Natural killer cell (primary cell): Measurements from ENCODE around the gene SFMBT1. TPM values are rescaled to one million over a fixed set of nuclear protein-coding genes. Genes with fewer than 3 reads are reported as not detected.

Experiments used
- ATAC-seq, 3 donors: fragments of 150-1000 bp in 2 of 3; fragments of 200-7000 bp in 1 of 3; cut with Tn5 transposase; 1 replicate in 1 of 3; 2 replicates in 2 of 3; pipeline ENCODE4 v1.10.0; 2021; ENCODE audit warnings: mild to moderate bottlenecking in 2 of 3, moderate library complexity in 2 of 3
- DNase-seq, 2 donors: peaks; one replicate each; pipeline versions ENCODE4 v3.0.0 to v3.0.0-alpha.2; 2013 to 2021; ENCODE audit warnings: mixed read lengths in 1 of 2
- H3K27ac ChIP-seq: one replicate; pipeline ENCODE4 v1.5.1; 2013; ENCODE audit warnings: mild to moderate bottlenecking, low read length
- H3K27me3 ChIP-seq: one replicate; pipeline ENCODE4 v1.6.1; 2013; ENCODE audit warnings: low read length; ENCODE audit not compliant: control insufficient read depth, insufficient read depth
- H3K36me3 ChIP-seq: one replicate; pipeline ENCODE4 v1.6.1; 2013; ENCODE audit warnings: low read length; ENCODE audit not compliant: control insufficient read depth, insufficient read depth
- H3K4me1 ChIP-seq: one replicate; pipeline ENCODE4 v1.6.1; 2013; ENCODE audit warnings: low read length; ENCODE audit not compliant: control insufficient read depth, insufficient read depth
- H3K4me3 ChIP-seq: one replicate; pipeline ENCODE4 v1.5.1; 2013; ENCODE audit warnings: low read length
- H3K9me3 ChIP-seq: one replicate; pipeline ENCODE4 v1.6.1; 2013; ENCODE audit warnings: low read length; ENCODE audit not compliant: control insufficient read depth, insufficient read depth
- H3K27ac Mint-ChIP-seq, 2 donors: one replicate each; pipeline ENCODE4 v1.8.0; 2022; ENCODE audit warnings: mild to moderate bottlenecking in 2 of 2, mixed read lengths in 2 of 2, moderate library complexity in 1 of 2
- H3K27me3 Mint-ChIP-seq, 2 donors: one replicate each; pipeline ENCODE4 v1.8.0; 2022; ENCODE audit warnings: low read depth in 2 of 2, mixed read lengths in 2 of 2
- H3K36me3 Mint-ChIP-seq: one replicate; pipeline ENCODE4 v1.8.0; 2022; ENCODE audit warnings: mixed read lengths
- H3K4me1 Mint-ChIP-seq, 2 donors: one replicate each; pipeline ENCODE4 v1.8.0; 2022; ENCODE audit warnings: mixed read lengths in 2 of 2
- H3K4me3 Mint-ChIP-seq: one replicate; pipeline ENCODE4 v1.8.0; 2022; ENCODE audit warnings: mild to moderate bottlenecking, moderate library complexity, mixed read lengths
- H3K9me3 Mint-ChIP-seq, 2 donors: one replicate each; pipeline ENCODE4 v1.8.0; 2022; ENCODE audit warnings: mixed read lengths in 2 of 2
- CTCF ChIP-seq: fragments of 200-600 bp; IDR thresholded peaks from one replicate; pipeline ENCODE4 v1.8.0; 2022; ENCODE audit warnings: antibody characterized with exemption
- WGBS: methylation state at CpG from one replicate; pipeline ENCODE4 v1.1.7; 2013; ENCODE audit warnings: missing lambda C conversion rate; ENCODE audit not compliant: insufficient coverage; 5-methylcytosine and 5-hydroxymethylcytosine counted together
- intact Hi-C: fragments of 100-400 bp; cut with micrococcal nuclease; formaldehyde crosslinking; loops from one replicate; pipeline ENCODE4 v1.14.2; 2022
- total RNA-seq, 4 donors: library from RNA; stranded (reverse); fragments of 120-200 nt in 1 of 4; gene quantifications; one replicate each; pipeline versions ENCODE4 v1.2.3 to v1.2.4, GENCODE V29; 2013 to 2022

SFMBT1 gene
- total RNA-seq, 3 donors from 2014 or later (not counting 1 experiment from before 2014, with no cell fraction given), result 20.2 to 22.3 (median 22.2) TPM

DNA sequence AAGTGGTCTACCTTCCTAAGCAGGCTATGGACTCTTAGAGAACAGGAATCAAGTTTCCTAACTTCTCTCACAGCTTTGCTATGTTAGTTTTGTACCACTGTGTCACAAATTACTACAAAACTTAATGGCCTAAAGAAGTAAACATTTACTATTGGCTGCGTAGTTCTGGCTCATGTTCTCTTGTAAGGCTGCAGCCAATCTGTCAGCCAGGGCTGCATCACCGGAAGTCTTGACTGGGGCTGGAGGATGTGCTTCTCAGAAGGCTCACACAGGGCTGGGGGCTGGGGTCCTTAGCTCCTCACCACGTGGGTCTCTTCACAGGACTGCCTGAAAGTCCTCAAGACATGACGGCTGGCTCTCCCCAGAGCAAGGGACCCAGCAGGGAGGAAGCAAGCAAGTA is 164.0 kb downstream of the SFMBT1 start:
- intact Hi-C loops, result no loop called here
- Histone ChIP-seq H3K36me3 (peaks cover 12% of the 10 kb centered on the region), H3K4me3 (no peak overlapping the region), H3K4me1 (no peaks in the 10 kb centered on the region), H3K27me3 (no peaks in the 10 kb centered on the region), H3K9me3 (no peaks in the 10 kb centered on the region), H3K27ac (no peak overlapping the region)
- Mint-ChIP-seq H3K27me3 (no peaks in the 10 kb centered on the region), H3K36me3 (peaks cover 13% of the 10 kb centered on the region), H3K27ac (peak overlapping the region in 1 of 2 donors; percentile 56), H3K9me3 (no peaks in the 10 kb centered on the region), H3K4me1 (peaks cover 4 to 10% of the 10 kb centered on the region in 2 donors), H3K4me3 (no peak overlapping the region)
- no peak for DNase-seq
- TF ChIP-seq CTCF, result no peak
- ATAC-seq, result no peak
- WGBS, result 86% methylated on average over 4 of the region's 4 CpGs

DNA sequence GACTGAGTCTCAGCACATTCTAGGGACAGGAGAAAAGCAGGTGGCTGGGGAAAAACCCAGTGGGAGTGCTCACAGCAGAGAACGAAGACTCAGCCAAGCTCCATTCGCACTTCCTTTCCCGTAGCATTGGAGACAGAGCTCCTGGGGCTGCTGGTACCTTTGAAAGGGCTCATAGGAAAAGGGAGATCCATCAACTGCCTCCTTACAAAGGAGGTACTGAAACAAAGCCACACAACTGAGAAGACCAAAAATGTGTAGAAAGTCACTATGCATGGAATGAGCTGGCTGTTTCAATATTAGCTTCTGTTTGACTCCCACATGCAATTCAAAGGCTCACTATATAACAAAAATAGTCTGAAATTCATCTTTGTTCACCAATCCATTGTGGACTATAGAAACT is 165.4 kb downstream of the SFMBT1 start:
- no peak for TF ChIP-seq CTCF
- Mint-ChIP-seq H3K9me3 (no peaks in the 10 kb centered on the region), H3K36me3 (peaks cover 7% of the 10 kb centered on the region), H3K4me1 (peaks cover 7 to 15% of the 10 kb centered on the region in 2 donors), H3K27ac (no peak overlapping the region), H3K4me3 (no peak overlapping the region), H3K27me3 (no peaks in the 10 kb centered on the region)
- WGBS, result 85% methylated on average over 3 of the region's 3 CpGs
- Histone ChIP-seq H3K4me3 (no peak overlapping the region), H3K36me3 (peaks cover 11% of the 10 kb centered on the region), H3K27ac (no peak overlapping the region), H3K27me3 (no peaks in the 10 kb centered on the region), H3K4me1 (peaks cover 4% of the 10 kb centered on the region), H3K9me3 (no peaks in the 10 kb centered on the region)
- DNase-seq, result no peak
- intact Hi-C loops, result no loop called here
- ATAC-seq, result no peak

DNA sequence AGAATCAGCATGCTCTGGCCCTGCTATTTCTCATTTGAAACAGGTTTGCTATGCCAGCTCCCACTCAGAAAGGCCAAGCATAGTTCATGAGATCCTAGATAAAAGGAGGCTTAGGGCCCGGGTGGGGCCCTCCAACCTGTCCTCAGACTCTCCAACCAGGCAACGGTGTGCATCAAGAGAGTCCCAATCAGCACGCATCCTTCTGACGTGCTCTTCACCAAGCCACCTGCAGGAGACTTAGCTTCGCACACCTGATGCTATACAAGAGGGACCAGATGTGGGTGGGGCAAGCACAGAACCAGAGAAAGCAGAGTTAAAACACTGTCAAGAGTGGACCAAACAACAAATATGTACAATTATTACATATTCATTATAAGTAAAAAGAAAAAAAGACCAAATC is 165.8 kb downstream of the SFMBT1 start:
- H3K27me3 ChIP-seq, result no peaks in the 10 kb centered on the region
- Mint-ChIP-seq H3K27ac (no peak overlapping the region), H3K4me1 (peaks cover 11 to 19% of the 10 kb centered on the region in 2 donors), H3K9me3 (no peaks in the 10 kb centered on the region), H3K27me3 (no peaks in the 10 kb centered on the region), H3K4me3 (no peak overlapping the region), H3K36me3 (peaks cover 3% of the 10 kb centered on the region)
- DNase-seq (no peak), ATAC-seq (no peak)
- TF ChIP-seq CTCF, result no peak
- no peak overlapping the region for H3K27ac ChIP-seq
- no peak overlapping the region for H3K4me3 ChIP-seq
- WGBS, result 92% methylated on average over 5 of the region's 5 CpGs
- H3K4me1 ChIP-seq, result peaks cover 8% of the 10 kb centered on the region
- intact Hi-C loops, result no loop called here
- H3K36me3 ChIP-seq, result peaks cover 7% of the 10 kb centered on the region
- H3K9me3 ChIP-seq, result no peaks in the 10 kb centered on the region

DNA sequence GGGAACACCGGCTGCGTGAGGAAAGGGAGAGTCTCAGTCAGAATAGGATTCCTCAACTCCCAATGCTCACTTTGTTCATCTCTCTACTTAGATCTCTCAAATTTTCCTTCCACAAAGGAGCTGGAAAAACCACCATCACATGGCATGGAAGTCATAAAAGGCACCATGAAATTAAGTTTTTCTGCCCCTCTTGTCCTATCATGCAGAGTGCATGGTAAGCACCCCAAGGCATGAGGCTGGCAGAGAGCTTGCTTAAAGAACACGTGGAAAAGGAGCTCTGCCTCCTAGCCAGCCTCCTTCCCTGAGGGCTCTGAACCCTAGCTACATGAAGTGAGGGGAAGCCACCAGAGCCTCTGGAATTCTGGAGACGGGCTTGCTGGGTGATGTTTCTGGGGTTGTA is 166.3 kb downstream of the SFMBT1 start:
- Histone ChIP-seq H3K27ac (no peak overlapping the region), H3K9me3 (no peaks in the 10 kb centered on the region), H3K36me3 (peaks cover 7% of the 10 kb centered on the region), H3K27me3 (no peaks in the 10 kb centered on the region), H3K4me3 (no peak overlapping the region), H3K4me1 (peaks cover 13% of the 10 kb centered on the region)
- intact Hi-C loops, result no loop called here
- 95% methylated on average over 4 of the region's 4 CpGs for WGBS
- TF ChIP-seq CTCF, result no peak
- ATAC-seq (no peak), DNase-seq (no peak)
- Mint-ChIP-seq H3K9me3 (no peaks in the 10 kb centered on the region), H3K27ac (no peak overlapping the region), H3K36me3 (no peaks in the 10 kb centered on the region), H3K4me1 (peaks cover 16 to 24% of the 10 kb centered on the region in 2 donors), H3K4me3 (no peak overlapping the region), H3K27me3 (no peaks in the 10 kb centered on the region)
